Activated CD4-positive, alpha-beta T cell treated with anti-CD3 and anti-CD28 coated beads, Interleukin-2, amount 50 U/mL, for 24 hours (primary cell): ENCODE measurements around the gene ING5.

Experiments used
- DNase-seq, 2 donors: peaks; one replicate each; pipeline ENCODE4 v3.0.0-alpha.2; 2020; ENCODE audit warnings: low read depth in 1 of 2, low spot score in 1 of 2

The ING5 gene

DNA sequence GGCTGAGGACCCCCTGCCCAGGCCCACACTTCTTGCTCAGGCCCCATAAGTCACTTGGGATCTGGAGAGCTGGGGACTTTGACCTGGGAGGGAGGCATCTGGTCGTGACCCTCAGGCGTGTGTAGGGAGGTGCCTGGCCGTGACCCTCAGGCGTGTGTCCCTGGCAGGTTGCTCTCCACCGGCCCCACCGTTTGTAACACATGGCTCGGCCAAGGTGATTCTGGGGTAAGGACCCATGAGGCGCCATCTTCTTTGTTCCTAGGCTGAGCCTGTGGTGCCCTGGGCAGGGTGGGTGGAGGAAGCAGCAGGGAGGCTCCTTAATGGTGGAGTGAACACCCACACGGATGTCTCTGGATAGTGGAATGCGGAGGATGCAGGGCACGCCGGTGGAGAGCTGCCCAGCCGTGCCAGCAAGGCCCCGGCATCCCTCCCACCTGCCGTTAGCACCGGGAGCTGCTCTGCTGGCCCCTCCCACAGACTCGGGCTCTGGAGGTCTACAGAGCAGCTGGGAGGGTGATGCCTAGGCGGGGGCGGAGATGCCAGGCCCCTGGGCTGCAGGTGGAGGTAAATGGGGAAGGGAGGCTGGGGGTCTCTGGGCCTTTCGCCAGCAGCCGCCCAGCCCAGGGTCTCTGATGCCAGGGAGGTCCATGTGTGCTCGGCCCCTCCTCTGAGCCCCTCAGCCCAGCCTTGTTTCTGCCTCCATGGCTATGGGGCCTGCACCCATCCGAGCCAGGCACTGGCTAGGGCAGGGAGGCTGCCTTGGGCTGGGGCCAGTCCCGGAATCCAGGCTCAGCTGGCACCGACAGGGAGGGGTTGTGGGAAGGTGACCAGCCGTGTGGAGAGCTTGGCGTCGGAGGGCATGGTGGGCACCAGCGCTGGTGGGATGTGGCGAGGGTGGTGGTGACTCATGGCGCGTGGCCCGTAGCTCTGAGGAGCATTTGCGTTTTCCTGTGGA lies 73.7 kb downstream of the ING5 start:
- DNase-seq = no peak

DNA sequence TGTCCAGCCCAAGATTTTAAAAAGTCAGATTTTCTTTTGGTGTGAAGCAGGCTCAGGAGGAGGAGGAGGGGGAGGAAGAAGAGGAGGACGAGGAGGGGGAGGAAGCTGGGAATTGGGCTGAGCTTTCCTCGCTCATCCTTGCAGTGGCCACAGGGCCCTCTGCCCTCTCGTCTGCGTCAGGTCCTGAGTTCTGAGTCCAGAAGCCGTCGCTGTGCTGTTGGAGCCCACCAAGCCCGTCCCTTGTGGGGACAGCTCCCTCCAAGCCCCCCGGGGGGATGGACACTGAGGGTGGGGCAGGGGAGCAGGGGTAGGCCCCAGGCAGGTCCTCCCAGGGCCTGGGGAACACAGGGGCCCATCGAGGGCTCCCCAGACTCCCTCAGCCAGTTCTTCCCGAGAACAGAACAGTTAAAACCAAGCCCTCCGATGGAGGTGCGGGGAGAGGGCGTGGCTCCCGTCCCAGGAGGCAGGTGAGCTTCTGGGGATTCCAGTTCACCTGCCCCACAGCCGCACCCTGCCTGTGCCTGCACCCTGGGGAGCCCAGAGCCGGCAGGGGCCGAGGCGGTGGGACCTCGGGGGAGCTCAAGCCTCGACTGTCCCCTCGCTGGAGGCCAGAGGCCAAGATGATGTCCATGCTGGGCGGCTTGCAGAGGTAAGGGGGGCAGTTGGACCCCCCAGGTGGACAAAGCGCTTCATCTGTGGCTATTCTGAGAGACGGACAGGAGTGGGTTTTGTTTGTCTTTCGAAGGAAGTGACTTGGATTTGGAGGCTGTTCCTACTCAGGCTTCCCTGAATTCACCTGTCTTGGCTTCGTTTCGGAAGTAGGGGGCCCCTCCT lies 74.7 kb downstream of the ING5 start, which contains the start of gene GAL3ST2:
Gene GAL3ST2 (plus strand): TSS at position 487 of the 834 bp plus-strand sequence. CDS start 134 bp downstream, at position 621.
- no peak for DNase-seq

DNA sequence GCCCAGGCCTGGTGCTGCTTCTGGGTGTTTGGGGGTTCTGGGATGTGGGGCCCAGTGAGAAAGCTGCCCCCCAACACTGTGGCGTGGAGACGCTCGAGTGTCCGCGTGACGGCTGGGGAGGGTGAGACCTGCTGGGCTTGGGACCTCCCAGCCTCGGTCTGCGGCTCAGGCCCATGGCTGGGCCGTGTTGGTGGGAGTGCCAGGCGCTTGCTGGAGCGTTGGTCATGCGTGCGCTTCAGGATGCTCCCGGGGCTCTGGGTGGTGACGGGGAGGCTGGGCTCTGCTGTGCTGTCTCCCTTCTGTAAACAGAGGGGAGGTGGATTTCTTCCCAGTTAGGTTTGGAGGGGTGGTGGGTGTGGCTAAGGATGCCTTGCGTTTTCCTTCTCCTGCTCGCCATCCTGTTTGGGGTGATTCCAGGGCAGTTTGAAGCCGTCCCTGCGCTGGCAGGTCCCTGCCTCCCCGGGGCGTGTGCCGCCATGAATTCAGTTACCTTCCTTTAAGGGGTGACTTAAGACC lies 75.4 kb downstream of the ING5 start:
- DNase-seq = no peak

DNA sequence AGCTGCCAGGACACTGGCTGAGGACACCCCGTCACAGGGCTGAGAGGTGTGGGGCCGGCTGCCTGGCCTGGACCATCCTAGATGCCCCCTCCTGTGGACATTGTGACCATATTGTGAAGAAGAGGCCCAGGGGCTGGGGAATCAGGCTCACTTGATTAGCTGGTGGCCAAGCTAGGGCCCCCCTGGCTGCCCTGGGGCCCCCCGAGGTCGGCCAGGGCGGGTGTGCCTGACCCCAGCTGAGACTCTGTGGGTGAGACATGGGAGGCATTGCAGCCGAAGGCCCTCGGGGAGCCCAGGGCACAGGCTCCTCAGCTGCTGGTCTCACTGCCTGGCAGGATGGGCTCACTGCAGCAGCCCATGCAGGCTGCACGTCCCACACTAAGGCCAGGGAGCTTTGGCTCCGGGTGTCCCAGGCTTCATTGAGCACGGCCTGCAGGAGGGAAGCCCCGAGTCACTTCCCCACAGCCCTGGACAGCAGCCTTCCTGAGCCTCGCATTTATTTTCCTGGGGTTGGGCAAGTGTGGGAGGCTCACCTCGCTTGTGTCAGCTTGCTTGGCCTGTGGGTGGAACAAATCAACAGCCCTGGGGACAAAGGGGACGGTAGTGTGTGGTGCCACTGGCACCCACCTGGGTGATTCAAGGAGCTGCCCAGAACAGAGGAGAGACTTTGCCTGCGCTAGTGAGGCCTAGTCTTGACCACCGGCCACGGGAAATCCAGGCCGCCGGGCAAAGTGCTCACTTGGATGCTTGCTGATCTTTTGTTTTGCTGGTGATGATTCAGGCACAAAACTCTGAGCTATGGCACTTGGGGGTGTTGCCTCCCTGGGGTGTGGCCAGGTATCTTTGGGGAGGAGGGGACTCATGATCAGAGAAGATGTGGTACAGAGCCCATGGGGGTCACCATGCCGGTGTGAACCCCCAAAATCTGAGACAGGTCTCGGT lies 76.1 kb downstream of the ING5 start:
- DNase-seq = no peak
